Measurements from ENCODE around the gene ELF2.

ELF2 gene

DNA sequence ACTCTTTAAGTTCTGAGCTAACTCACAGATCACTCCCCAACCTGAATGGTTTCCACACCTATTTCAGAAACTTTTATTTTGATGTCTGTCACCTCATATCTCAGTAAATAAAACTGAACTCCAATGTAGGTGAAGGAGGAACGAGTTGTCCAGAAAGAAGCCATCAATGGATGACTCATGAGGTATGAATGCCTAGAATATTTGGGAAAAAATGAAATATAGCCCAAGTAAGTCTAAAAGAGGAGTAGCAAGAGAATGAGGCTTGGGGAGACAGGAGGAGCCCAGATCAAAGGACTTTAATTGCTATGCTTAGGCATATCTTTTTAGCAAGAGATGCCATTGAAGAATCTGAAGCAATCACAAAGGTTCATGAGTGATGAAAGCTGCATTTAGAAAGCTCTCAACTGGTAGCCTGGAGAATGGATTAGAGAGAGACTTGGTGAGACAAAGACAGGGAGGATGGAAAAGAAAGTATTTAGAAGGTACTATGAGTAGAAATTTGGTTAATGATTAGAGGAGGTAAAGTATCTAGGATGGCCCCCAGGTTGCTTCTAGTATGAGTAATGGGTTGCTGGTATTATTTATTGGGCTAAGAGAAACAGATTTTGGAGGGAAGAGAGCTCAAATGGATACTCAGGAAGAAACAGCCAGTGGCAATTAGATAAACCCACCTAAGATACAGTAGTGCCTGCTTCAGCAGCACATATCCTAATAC lies 122.1 kb downstream of the ELF2 start:
- no peak for DNase-seq (ENCODE audit: low read depth)

DNA sequence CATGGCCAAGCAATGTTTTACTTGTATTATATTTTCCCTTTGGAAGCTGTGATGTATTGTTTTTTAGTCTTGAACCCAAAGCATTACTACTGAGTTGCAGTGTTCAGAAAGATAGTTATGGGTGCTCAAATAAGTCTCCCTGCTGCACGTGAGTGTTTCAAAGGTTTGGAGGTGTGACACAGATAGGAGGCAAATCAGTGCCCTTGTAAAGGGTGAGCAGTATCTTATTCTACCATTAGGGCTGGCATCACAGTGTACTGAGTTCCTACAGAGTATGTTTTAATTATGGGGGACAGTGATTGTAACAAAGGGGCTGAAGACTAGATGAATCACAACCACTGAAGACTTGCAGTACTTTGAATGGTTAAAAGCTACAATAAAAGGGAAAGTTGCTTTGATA lies 123.1 kb downstream of the ELF2 start:
- no peak overlapping the region for H3K4me3 ChIP-seq (ENCODE audit: low read depth, low read length)
- TF ChIP-seq CTCF (IDR thresholded peaks at IDR 0.05; ENCODE audit: control insufficient read depth, extremely low read depth, insufficient read depth): no peak
- DNase-seq (ENCODE audit: low read depth): no peak

More for the DNA sequence above, 122.1 kb downstream of the ELF2 start:
- no peak overlapping the region for H3K4me3 ChIP-seq (ENCODE audit: low read depth, low read length)
- TF ChIP-seq CTCF (IDR thresholded peaks at IDR 0.05; ENCODE audit: control insufficient read depth, extremely low read depth, insufficient read depth): no peak

DNA sequence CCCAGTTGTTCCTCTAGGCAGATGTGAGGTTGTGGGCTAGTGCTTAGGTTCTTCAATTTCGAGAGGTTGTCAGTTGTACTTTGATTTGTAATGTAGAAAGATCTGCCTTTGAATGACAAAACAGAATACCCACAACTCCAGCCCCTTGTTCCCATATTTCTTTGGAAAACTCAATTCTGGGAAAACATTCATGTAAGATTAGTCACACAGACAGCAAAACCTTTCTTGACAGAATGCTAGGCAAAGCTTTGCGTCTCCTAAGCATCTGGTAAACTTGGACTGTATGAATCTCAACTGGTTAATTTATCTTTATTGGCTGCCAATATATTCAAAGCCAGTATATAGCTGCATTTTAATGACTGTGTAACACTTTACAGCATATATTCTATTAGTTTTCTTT lies 126.6 kb downstream of the ELF2 start:
- no peak for TF ChIP-seq CTCF (IDR thresholded peaks at IDR 0.05; ENCODE audit: control insufficient read depth, extremely low read depth, insufficient read depth)
- no peak overlapping the region for H3K4me3 ChIP-seq (ENCODE audit: low read depth, low read length)
- no peak for DNase-seq (ENCODE audit: low read depth)

DNA sequence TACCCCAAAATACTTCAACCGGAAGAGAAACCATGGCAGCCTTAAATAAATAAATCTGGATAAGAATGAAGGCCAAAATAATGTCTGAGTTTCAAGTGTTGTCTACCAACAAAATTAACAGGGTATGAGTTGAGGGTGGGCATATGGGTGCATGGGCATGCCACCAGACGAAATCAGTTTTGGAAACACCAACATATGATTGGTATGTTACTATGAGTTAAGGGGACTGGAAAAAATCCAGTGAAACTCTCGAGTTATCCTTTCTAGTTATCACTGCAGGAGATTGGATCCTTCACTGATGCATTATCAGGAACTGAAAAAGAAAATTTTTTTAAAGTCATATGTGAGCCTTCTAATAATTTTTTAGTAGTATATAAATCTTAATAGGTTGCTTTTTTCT lies 129.0 kb downstream of the ELF2 start:
- TF ChIP-seq CTCF (IDR thresholded peaks at IDR 0.05; ENCODE audit: control insufficient read depth, extremely low read depth, insufficient read depth): no peak

DNA sequence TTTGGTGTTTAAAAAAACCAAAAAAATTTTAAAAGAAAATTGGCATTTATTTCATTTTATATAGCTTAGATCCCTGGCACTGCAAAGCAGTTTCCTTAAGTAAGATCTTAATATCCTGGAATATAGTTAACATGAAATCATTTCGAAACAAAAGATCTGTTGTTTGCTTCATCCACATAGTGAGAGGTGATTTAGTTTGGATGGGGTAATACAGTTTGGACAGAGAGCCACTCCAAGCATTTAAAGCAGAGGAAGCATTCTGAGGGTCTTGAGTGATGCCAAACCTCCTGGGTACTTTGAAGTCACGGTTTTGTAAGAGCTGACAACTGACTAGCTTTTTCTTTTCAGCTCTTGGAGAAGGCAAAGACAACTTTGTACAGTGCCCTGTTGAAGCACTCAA lies 132.7 kb downstream of the ELF2 start:
- no peak for TF ChIP-seq CTCF (IDR thresholded peaks at IDR 0.05; ENCODE audit: control insufficient read depth, extremely low read depth, insufficient read depth)
- no peak for DNase-seq (ENCODE audit: low read depth)
- H3K4me3 ChIP-seq (ENCODE audit: low read depth, low read length): no peak overlapping the region

More for the DNA sequence above, 129.0 kb downstream of the ELF2 start:
- no peak for DNase-seq (ENCODE audit: low read depth)
- no peak overlapping the region for H3K4me3 ChIP-seq (ENCODE audit: low read depth, low read length)

- no peak overlapping the region for H3K4me3 ChIP-seq (ENCODE audit: low read depth, low read length)
- TF ChIP-seq CTCF (IDR thresholded peaks at IDR 0.05; ENCODE audit: control insufficient read depth, extremely low read depth, insufficient read depth): no peak
- no peak for DNase-seq (ENCODE audit: low read depth)
These were observed 134.0 kb downstream of the ELF2 start for GRCh38 chr4:139042981-139043460.

All from LNCaP clone FGC (cell line).